SK-N-SH (cell line): ENCODE measurements around the gene TMEM132E. TPM values are rescaled to one million over a fixed set of nuclear protein-coding genes. Genes with fewer than 3 reads are reported as not detected.

Source experiments
- CTCF ChIA-PET: fragments of 300-600, 350-600 bp; formaldehyde crosslinking; extraction: SDS; loops from one replicate; lab custom pipeline; 2021; lab: Yijun Ruan, JAX
- POLR2A ChIA-PET: fragments of 350-600 bp; sonication (Branson Sonifier 250); formaldehyde crosslinking; extraction: SDS; loops from one replicate; lab custom pipeline; 2020; ENCODE audit warnings: antibody characterized with exemption, inconsistent platforms; lab: Yijun Ruan, JAX
- DNase-seq: peaks from one replicate; pipeline ENCODE4 v3.0.0; 2012
- H2AFZ ChIP-seq: fragments of 200-600 bp; sonication (generic); 2 replicates; pipeline ENCODE4 v1.8.1; 2016; ENCODE audit warnings: antibody characterized with exemption, mild to moderate bottlenecking, low read depth
- H3F3A ChIP-seq: fragments of 200-600 bp; sonication (generic); replicated peaks from 2 replicates; pipeline ENCODE3; 2016; ENCODE audit warnings: antibody characterized with exemption, mild to moderate bottlenecking; ENCODE audit not compliant: insufficient read depth
- H3K27ac ChIP-seq, 2 experiments: fragments of 200-500 bp in 1 of 2; fragments of 200-600 bp in 1 of 2; sonication (Bioruptor generic) in 1 of 2; sonication (generic), shearing (Covaris generic) in 1 of 2; 2 replicates each; pipeline versions ENCODE4 v1.5.1 to v1.6.1; 2014 to 2016; ENCODE audit warnings: low read depth in 2 of 2, inconsistent platforms in 1 of 2, low read length in 1 of 2, mild to moderate bottlenecking in 1 of 2, mixed read lengths in 1 of 2
- H3K27me3 ChIP-seq: fragments of 200-600 bp; sonication (generic), shearing (Covaris generic); 2 replicates; pipeline ENCODE4 v1.6.1; 2016; ENCODE audit warnings: mixed run types; ENCODE audit not compliant: insufficient read depth
- H3K36me3 ChIP-seq, 2 experiments: fragments of 200-500 bp in 1 of 2; fragments of 200-600 bp in 1 of 2; sonication (Bioruptor generic) in 1 of 2; sonication (generic) in 1 of 2; replicated peaks in 1 of 2; 2 replicates each; pipeline versions ENCODE3 to v1.5.1; 2014 to 2016; ENCODE audit warnings: low read length in 1 of 2, mild to moderate bottlenecking in 1 of 2; ENCODE audit not compliant: insufficient read depth in 2 of 2, control insufficient read depth in 1 of 2
- H3K4me1 ChIP-seq, 2 experiments: fragments of 200-500 bp in 1 of 2; fragments of 200-600 bp in 1 of 2; sonication (Bioruptor generic) in 1 of 2; sonication (generic), shearing (Covaris generic) in 1 of 2; 2 replicates each; pipeline versions ENCODE4 v1.5.1 to v1.6.1; 2014 to 2016; ENCODE audit warnings: low read depth in 1 of 2, low read length in 1 of 2, mixed run types in 1 of 2; ENCODE audit not compliant: insufficient read depth in 2 of 2, control insufficient read depth in 1 of 2
- H3K4me2 ChIP-seq: fragments of 200-600 bp; sonication (generic), shearing (Covaris generic); 2 replicates; pipeline ENCODE4 v1.6.1; 2017; ENCODE audit warnings: mixed run types
- H3K4me3 ChIP-seq, 2 experiments: fragments of 200-500 bp in 1 of 2; fragments of 200-600 bp in 1 of 2; sonication (Bioruptor generic) in 1 of 2; sonication (generic), shearing (Covaris generic) in 1 of 2; 2 replicates each; pipeline versions ENCODE4 v1.5.1 to v1.8.1; 2014 to 2016; ENCODE audit warnings: low read depth in 2 of 2, inconsistent platforms in 1 of 2, low read length in 1 of 2, mild to moderate bottlenecking in 1 of 2, mixed read lengths in 1 of 2, moderate library complexity in 1 of 2
- H3K79me2 ChIP-seq: fragments of 200-600 bp; sonication (generic); 2 replicates; pipeline ENCODE4 v1.8.1; 2017; ENCODE audit warnings: mild to moderate bottlenecking; ENCODE audit not compliant: insufficient read depth
- H3K9ac ChIP-seq: fragments of 200-600 bp; sonication (generic); 2 replicates; pipeline ENCODE4 v1.6.1; 2017; ENCODE audit warnings: mixed run types
- H3K9me2 ChIP-seq: fragments of 200-600 bp; sonication (generic); 2 replicates; pipeline ENCODE4 v1.6.1; 2017; ENCODE audit warnings: mixed run types
- H3K9me3 ChIP-seq: fragments of 200-600 bp; sonication (generic); 2 replicates; pipeline ENCODE4 v1.6.1; 2017; ENCODE audit warnings: mixed run types, mild to moderate bottlenecking, moderate library complexity
- H4K20me1 ChIP-seq: fragments of 200-600 bp; sonication (generic); 2 replicates; pipeline ENCODE4 v1.6.1; 2017; ENCODE audit warnings: mild to moderate bottlenecking, mixed run types; ENCODE audit not compliant: insufficient read depth
- ELF1 ChIP-seq: IDR thresholded peaks from 2 replicates; pipeline ENCODE4 v1.4.0; 2012
- EP300 ChIP-seq, 2 experiments: IDR thresholded peaks; 2 replicates each; pipeline versions ENCODE4 v1.4.0 to v1.6.1; 2012; ENCODE audit warnings: borderline replicate concordance in 1 of 2, low read depth in 1 of 2, low read length in 1 of 2
- FOSL2 ChIP-seq: IDR thresholded peaks from 2 replicates; pipeline ENCODE4 v1.4.0; 2012; ENCODE audit warnings: low read depth, mild to moderate bottlenecking, moderate library complexity, borderline replicate concordance
- FOXJ3 ChIP-seq: sonication (generic); formaldehyde crosslinking; IDR thresholded peaks from 2 replicates; pipeline ENCODE4 v1.5.1; 2020; ENCODE audit warnings: mild to moderate bottlenecking, missing genetic modification reagents
- GABPA ChIP-seq: IDR thresholded peaks from 2 replicates; pipeline ENCODE4 v1.4.0; 2012; ENCODE audit warnings: low read depth, mild to moderate bottlenecking
- JUND ChIP-seq: IDR thresholded peaks from 2 replicates; pipeline ENCODE4 v1.4.0; 2012
- NFIC ChIP-seq: IDR thresholded peaks from 2 replicates; pipeline ENCODE4 v1.4.0; 2012; ENCODE audit warnings: borderline replicate concordance
- RAD21 ChIP-seq: IDR thresholded peaks from 2 replicates; pipeline ENCODE4 v1.6.1; 2012; ENCODE audit warnings: mild to moderate bottlenecking, low read length
- RCOR1 ChIP-seq: fragments of 150-350 bp; IDR thresholded peaks from 2 replicates; pipeline ENCODE4 v1.6.1; 2017; ENCODE audit warnings: antibody characterized with exemption, low read length
- REST ChIP-seq: IDR thresholded peaks from 2 replicates; pipeline ENCODE4 v1.6.1; 2012; ENCODE audit warnings: mild to moderate bottlenecking, low read depth, low read length, moderate library complexity
- SIN3A ChIP-seq: IDR thresholded peaks from 2 replicates; pipeline ENCODE4 v1.6.1; 2012; ENCODE audit warnings: low read depth, mild to moderate bottlenecking, low read length, moderate library complexity, borderline replicate concordance
- SMC3 ChIP-seq: IDR thresholded peaks from 2 replicates; pipeline ENCODE4 v1.6.1; 2012; ENCODE audit warnings: low read depth, low read length, improper control_type of control experiment
- TAF1 ChIP-seq: IDR thresholded peaks from 2 replicates; pipeline ENCODE4 v1.6.1; 2012; ENCODE audit warnings: low read depth, mild to moderate bottlenecking, low read length, moderate library complexity, borderline replicate concordance
- USF1 ChIP-seq: IDR thresholded peaks from 2 replicates; pipeline ENCODE4 v1.4.0; 2012; ENCODE audit warnings: low read depth, borderline replicate concordance
- USF2 ChIP-seq: fragments of 150-350 bp; IDR thresholded peaks from 2 replicates; pipeline ENCODE4 v1.6.1; 2017; ENCODE audit warnings: antibody characterized with exemption, low read length, low read depth, borderline replicate concordance
- WGBS: methylation state at CpG from one replicate; pipeline ENCODE4 v1.1.6; 2017; ENCODE audit warnings: low lambda C conversion rate; 5-methylcytosine and 5-hydroxymethylcytosine counted together
- polyA plus RNA-seq, 3 experiments: library from polyadenylated mRNA; depleted of rRNA; stranded (reverse); fragments of >200 nt; gene quantifications; 2 replicates each; pipeline ENCODE4 v1.2.3, GENCODE V29; 2012
- TF ChIP-seq, protein P1 (sequence below): IDR thresholded peaks from 2 replicates; pipeline ENCODE4 v1.4.0; 2012; ENCODE audit warnings: low read depth
- TF ChIP-seq, protein P2 (sequence below): fragments of 150-350 bp; IDR thresholded peaks from 2 replicates; pipeline ENCODE4 v1.6.1; 2016; ENCODE audit warnings: mild to moderate bottlenecking, low read depth, low read length

TMEM132E gene
- polyA plus RNA-seq, 1 of the 3 experiments (the other 2 are of a cell fraction), result not detected

GRCh38 chr17:34569591-34569990 is 9.8 kb upstream of the TMEM132E start:
- Histone ChIP-seq H2AFZ (no peak overlapping the region), H3K79me2 (no peaks in the 10 kb centered on the region), H3K27me3 (no peaks in the 10 kb centered on the region), H3K9me2 (no peaks in the 10 kb centered on the region), H3K4me2 (no peak overlapping the region), H3K27ac (no peak overlapping the region), H4K20me1 (no peaks in the 10 kb centered on the region), H3K9ac (no peak overlapping the region), H3K9me3 (no peaks in the 10 kb centered on the region), H3K4me3 (no peak overlapping the region), H3K4me1 (no peaks in the 10 kb centered on the region), H3K36me3 (no peaks in the 10 kb centered on the region), H3F3A (no peaks in the 10 kb centered on the region)
- TF ChIP-seq, protein P1, sequence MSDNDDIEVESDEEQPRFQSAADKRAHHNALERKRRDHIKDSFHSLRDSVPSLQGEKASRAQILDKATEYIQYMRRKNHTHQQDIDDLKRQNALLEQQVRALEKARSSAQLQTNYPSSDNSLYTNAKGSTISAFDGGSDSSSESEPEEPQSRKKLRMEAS, result no peak
- TF ChIP-seq USF2 (no peak), JUND (no peak), NFIC (no peak), RCOR1 (no peak), ELF1 (no peak), RAD21 (no peak)
- WGBS, result 7% methylated on average over 2 of the region's 2 CpGs
- POLR2A ChIA-PET, result no interaction called here
- CTCF ChIA-PET, result no interaction called here
- no peak for DNase-seq

- no peak overlapping the region for H3K9ac ChIP-seq
- CTCF ChIA-PET, result interaction anchor here (1.1 to 3.0 kb wide), 2 partner anchors 8 to 28 kb away, joined by 3 to 8 read pairs; no protein-coding TSS in a partner anchor
- no peak for DNase-seq
- H3K27ac ChIP-seq, result no peak overlapping the region
- no peaks in the 10 kb centered on the region for H3K4me1 ChIP-seq
- WGBS, result 65% methylated on average over 2 of the region's 2 CpGs
- no peak overlapping the region for H2AFZ ChIP-seq
- no peaks in the 10 kb centered on the region for H3K36me3 ChIP-seq
- H3K4me2 ChIP-seq, result no peak overlapping the region
- no peaks in the 10 kb centered on the region for H4K20me1 ChIP-seq
- H3K4me3 ChIP-seq, result no peak overlapping the region
- no peaks in the 10 kb centered on the region for H3F3A ChIP-seq
- no peaks in the 10 kb centered on the region for H3K27me3 ChIP-seq
- H3K79me2 ChIP-seq, result no peaks in the 10 kb centered on the region
- POLR2A ChIA-PET, result no interaction called here
- H3K9me2 ChIP-seq, result no peaks in the 10 kb centered on the region
- no peak for TF ChIP-seq USF1
- TF ChIP-seq ELF1, result no peak
- no peak for TF ChIP-seq USF2
- TF ChIP-seq RCOR1, result no peak
- no peak for TF ChIP-seq RAD21
- TF ChIP-seq SMC3, result no peak
- no peak for TF ChIP-seq JUND
- TF ChIP-seq SIN3A, result no peak
- no peak for TF ChIP-seq FOSL2
- TF ChIP-seq REST, result no peak
- TF ChIP-seq FOXJ3 (CRISPR knock-in tag), result no peak
- TF ChIP-seq, protein P1, result no peak
- TF ChIP-seq, protein P2, sequence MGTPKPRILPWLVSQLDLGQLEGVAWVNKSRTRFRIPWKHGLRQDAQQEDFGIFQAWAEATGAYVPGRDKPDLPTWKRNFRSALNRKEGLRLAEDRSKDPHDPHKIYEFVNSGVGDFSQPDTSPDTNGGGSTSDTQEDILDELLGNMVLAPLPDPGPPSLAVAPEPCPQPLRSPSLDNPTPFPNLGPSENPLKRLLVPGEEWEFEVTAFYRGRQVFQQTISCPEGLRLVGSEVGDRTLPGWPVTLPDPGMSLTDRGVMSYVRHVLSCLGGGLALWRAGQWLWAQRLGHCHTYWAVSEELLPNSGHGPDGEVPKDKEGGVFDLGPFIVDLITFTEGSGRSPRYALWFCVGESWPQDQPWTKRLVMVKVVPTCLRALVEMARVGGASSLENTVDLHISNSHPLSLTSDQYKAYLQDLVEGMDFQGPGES, result no peak
- no peak for TF ChIP-seq TAF1
- TF ChIP-seq GABPA, result no peak
- no peak for TF ChIP-seq EP300 (IDR thresholded peaks at IDR 0.05; ENCODE audit: borderline replicate concordance in 1 of 2, low read depth in 1 of 2, low read length in 1 of 2)
- H3K9me3 ChIP-seq, result no peaks in the 10 kb centered on the region
These were observed 8.9 kb upstream of the TMEM132E start for GRCh38 chr17:34570506-34570905.
